Activated CD4-positive, alpha-beta T cell treated with anti-CD3 and anti-CD28 coated beads, Interleukin-2, amount 10 ng/mL, durations not matched to agents 24 days and 14 days (primary cell): ENCODE measurements around the gene MTCL1. TPM values are rescaled to one million over a fixed set of nuclear protein-coding genes. Genes with fewer than 3 reads are reported as not detected.

Experiments
- DNase-seq: peaks from one replicate; pipeline ENCODE4 v3.0.0; 2022
- H3K27ac Mint-ChIP-seq: one replicate; pipeline ENCODE4 v1.8.0; 2022; ENCODE audit warnings: mild to moderate bottlenecking, mixed read lengths
- H3K27me3 Mint-ChIP-seq: one replicate; pipeline ENCODE4 v1.8.0; 2022; ENCODE audit warnings: mixed read lengths
- H3K36me3 Mint-ChIP-seq: one replicate; pipeline ENCODE4 v1.8.0; 2022; ENCODE audit warnings: low read depth, mild to moderate bottlenecking, mixed read lengths
- H3K4me1 Mint-ChIP-seq: one replicate; pipeline ENCODE4 v1.8.0; 2021; ENCODE audit warnings: mixed read lengths
- H3K4me3 Mint-ChIP-seq: one replicate; pipeline ENCODE4 v1.8.0; 2022; ENCODE audit warnings: mild to moderate bottlenecking, moderate library complexity, mixed read lengths
- H3K9me3 Mint-ChIP-seq: one replicate; pipeline ENCODE4 v1.8.0; 2021; ENCODE audit warnings: mixed read lengths
- intact Hi-C: fragments of 100-400 bp; cut with micrococcal nuclease; formaldehyde crosslinking; loops from one replicate; pipeline ENCODE4 v1.15.1; 2023
- total RNA-seq: library from RNA; stranded (reverse); gene quantifications from 2 replicates; pipeline ENCODE4 v1.2.3, GENCODE V29; 2022

Gene MTCL1
- total RNA-seq, 1 donor from 2014 or later: 0.09 TPM

- no peaks in the 10 kb centered on the region for H3K9me3 Mint-ChIP-seq
- H3K4me1 Mint-ChIP-seq: peaks cover 2% of the 10 kb centered on the region
- peaks cover 46% of the 10 kb centered on the region for H3K27me3 Mint-ChIP-seq
- intact Hi-C loops: loop anchor here (5.0 kb wide), 1 partner anchor 448 kb away; no protein-coding TSS in a partner anchor
- no peaks in the 10 kb centered on the region for H3K36me3 Mint-ChIP-seq
- no peak overlapping the region for H3K4me3 Mint-ChIP-seq
- H3K27ac Mint-ChIP-seq: no peak overlapping the region
- DNase-seq: no peak
Observed at GRCh38 chr18:8699126-8699525, 6.2 kb upstream of the MTCL1 start.

- intact Hi-C loops: loop anchor here (5.0 to 10.0 kb wide), 2 partner anchors 447 to 1215 kb away; partner anchors contain the start of gene VAPA
Observed at GRCh38 chr18:8699948-8700347, 5.4 kb upstream of the MTCL1 start.

GRCh38 chr18:8701546-8702118 is 3.7 kb upstream of the MTCL1 start:
- DNase-seq: no peak
- H3K27me3 Mint-ChIP-seq: peaks cover 47% of the 10 kb centered on the region
- no peak overlapping the region for H3K27ac Mint-ChIP-seq
- H3K4me1 Mint-ChIP-seq: peaks cover 6% of the 10 kb centered on the region
- no peaks in the 10 kb centered on the region for H3K36me3 Mint-ChIP-seq
- no peak overlapping the region for H3K4me3 Mint-ChIP-seq
- intact Hi-C loops: loop anchor here (10.0 kb wide), 1 partner anchor 1213 kb away; the partner anchor contains the start of gene VAPA
- no peaks in the 10 kb centered on the region for H3K9me3 Mint-ChIP-seq

More at GRCh38 chr18:8699948-8700347, 5.4 kb upstream of the MTCL1 start:
- no peaks in the 10 kb centered on the region for H3K36me3 Mint-ChIP-seq
- DNase-seq: no peak
- H3K27ac Mint-ChIP-seq: no peak overlapping the region
- peaks cover 50% of the 10 kb centered on the region for H3K27me3 Mint-ChIP-seq
- H3K4me1 Mint-ChIP-seq: peaks cover 6% of the 10 kb centered on the region
- no peaks in the 10 kb centered on the region for H3K9me3 Mint-ChIP-seq
- no peak overlapping the region for H3K4me3 Mint-ChIP-seq

GRCh38 chr18:8702668-8703067 is 2.7 kb upstream of the MTCL1 start:
- Mint-ChIP-seq H3K36me3 (no peaks in the 10 kb centered on the region), H3K9me3 (no peaks in the 10 kb centered on the region), H3K27me3 (peaks cover 57% of the 10 kb centered on the region), H3K27ac (no peak overlapping the region), H3K4me3 (no peak overlapping the region), H3K4me1 (peaks cover 9% of the 10 kb centered on the region)
- DNase-seq: no peak
- intact Hi-C loops: loop anchor here (10.0 kb wide), 1 partner anchor 1212 kb away; the partner anchor contains the start of gene VAPA

GRCh38 chr18:8703092-8703709 is 2.2 kb upstream of the MTCL1 start:
- peaks cover 9% of the 10 kb centered on the region for H3K4me1 Mint-ChIP-seq
- no peak for DNase-seq
- intact Hi-C loops: loop anchor here (10.0 kb wide), 1 partner anchor 1212 kb away; the partner anchor contains the start of gene VAPA
- no peaks in the 10 kb centered on the region for H3K36me3 Mint-ChIP-seq
- no peak overlapping the region for H3K27ac Mint-ChIP-seq
- H3K9me3 Mint-ChIP-seq: no peaks in the 10 kb centered on the region
- H3K27me3 Mint-ChIP-seq: peaks cover 63% of the 10 kb centered on the region
- H3K4me3 Mint-ChIP-seq: no peak overlapping the region

- Mint-ChIP-seq H3K4me1 (peaks cover 9% of the 10 kb centered on the region), H3K27me3 (peaks cover 67% of the 10 kb centered on the region)
- intact Hi-C loops: loop anchor here (2.0 to 10.0 kb wide), 3 partner anchors 95 to 1211 kb away; partner anchors contain the start of genes RAB12, RALBP1 and VAPA
Observed at GRCh38 chr18:8703781-8704301, 1.5 kb upstream of the MTCL1 start.

GRCh38 chr18:8704361-8705237 is 757 bp upstream of the MTCL1 start:
- Mint-ChIP-seq H3K36me3 (no peaks in the 10 kb centered on the region), H3K4me1 (peaks cover 9% of the 10 kb centered on the region), H3K9me3 (no peaks in the 10 kb centered on the region), H3K27ac (peak overlapping the region; percentile 72), H3K27me3 (peaks cover 70% of the 10 kb centered on the region), H3K4me3 (peak overlapping the region; percentile 95)
- DNase-seq: peak; percentile 96
- intact Hi-C loops: loop anchor here (2.0 to 10.0 kb wide), 5 partner anchors 96 to 1210 kb away; partner anchors contain the start of genes RAB12, RALBP1, TWSG1 and VAPA

More at GRCh38 chr18:8703781-8704301, 1.5 kb upstream of the MTCL1 start:
- no peak overlapping the region for H3K27ac Mint-ChIP-seq
- DNase-seq: no peak
- no peaks in the 10 kb centered on the region for H3K36me3 Mint-ChIP-seq
- H3K4me3 Mint-ChIP-seq: peak overlapping the region; percentile 95
- no peaks in the 10 kb centered on the region for H3K9me3 Mint-ChIP-seq

GRCh38 chr18:8705961-8706790 is 820 bp downstream of the MTCL1 start:
- DNase-seq: peak; percentile 67
- H3K9me3 Mint-ChIP-seq: no peaks in the 10 kb centered on the region
- no peaks in the 10 kb centered on the region for H3K36me3 Mint-ChIP-seq
- peak overlapping the region; percentile 85 for H3K4me3 Mint-ChIP-seq
- peaks cover 9% of the 10 kb centered on the region for H3K4me1 Mint-ChIP-seq
- H3K27me3 Mint-ChIP-seq: peaks cover 66% of the 10 kb centered on the region
- intact Hi-C loops: loop anchor here (2.0 to 10.0 kb wide), 5 partner anchors 97 to 1209 kb away; partner anchors contain the start of genes RAB12, RALBP1, TWSG1 and VAPA
- H3K27ac Mint-ChIP-seq: no peak overlapping the region

- Mint-ChIP-seq H3K4me1 (peaks cover 9% of the 10 kb centered on the region), H3K4me3 (peak overlapping the region; percentile 85), H3K9me3 (no peaks in the 10 kb centered on the region), H3K27ac (peak overlapping the region; percentile 84), H3K27me3 (peaks cover 59% of the 10 kb centered on the region), H3K36me3 (no peaks in the 10 kb centered on the region)
- intact Hi-C loops: loop anchor here (5.0 to 10.0 kb wide), 3 partner anchors 625 to 1208 kb away; partner anchors contain the start of genes TWSG1 and VAPA
- DNase-seq: no peak
Observed at GRCh38 chr18:8706791-8707555, 1.6 kb downstream of the MTCL1 start.

GRCh38 chr18:8707556-8708300 is 2.4 kb downstream of the MTCL1 start:
- Mint-ChIP-seq H3K4me3 (peak overlapping the region; percentile 21), H3K27me3 (peaks cover 58% of the 10 kb centered on the region), H3K36me3 (no peaks in the 10 kb centered on the region), H3K27ac (no peak overlapping the region), H3K4me1 (peaks cover 9% of the 10 kb centered on the region), H3K9me3 (no peaks in the 10 kb centered on the region)
- no peak for DNase-seq
- intact Hi-C loops: loop anchor here (5.0 to 10.0 kb wide), 3 partner anchors 625 to 1207 kb away; partner anchors contain the start of genes TWSG1 and VAPA

GRCh38 chr18:8708670-8709069 is 3.3 kb downstream of the MTCL1 start:
- no peak overlapping the region for H3K27ac Mint-ChIP-seq
- peaks cover 9% of the 10 kb centered on the region for H3K4me1 Mint-ChIP-seq
- H3K36me3 Mint-ChIP-seq: no peaks in the 10 kb centered on the region
- H3K4me3 Mint-ChIP-seq: no peak overlapping the region
- no peaks in the 10 kb centered on the region for H3K9me3 Mint-ChIP-seq
- H3K27me3 Mint-ChIP-seq: peaks cover 51% of the 10 kb centered on the region
- DNase-seq: no peak
- intact Hi-C loops: loop anchor here (5.0 to 10.0 kb wide), 3 partner anchors 624 to 1206 kb away; partner anchors contain the start of genes TWSG1 and VAPA
